MM.1S (cell line): ENCODE data around the gene ZNF142.

Experiments used
- CTCF ChIP-seq: fragments of 300-600 bp; sonication (generic); IDR thresholded peaks from 2 replicates; pipeline ENCODE4 v1.5.1; 2016; ENCODE audit warnings: antibody characterized with exemption, low read length, mixed read lengths
- EZH2 ChIP-seq: fragments of 300-600 bp; sonication (generic); optimal IDR thresholded peaks from 2 replicates; pipeline ENCODE3; 2017; ENCODE audit warnings: low read depth, mild to moderate bottlenecking, antibody characterized with exemption, low read length, mixed read lengths

GRCh38 chr2:218708086-218708485 lies 48.7 kb upstream of the ZNF142 start:
- TF ChIP-seq CTCF (no peak), EZH2 (no peak)
